Measurements from ENCODE around the gene TIGAR. TPM values are rescaled to one million over a fixed set of nuclear protein-coding genes. Genes with fewer than 3 reads are reported as not detected.

The TIGAR gene
- total and polyA plus RNA-seq, 9 donors: 3.1 to 10.4 (median 7.8) TPM

- Histone ChIP-seq H3K27me3 (ENCODE audit: control insufficient read depth, insufficient read depth, low read length) (no peaks in the 10 kb centered on the region), H3K9me3 (replicated peaks; ENCODE audit: control insufficient read depth, low read depth, low read length) (no peaks in the 10 kb centered on the region), H3K4me1 (ENCODE audit: control insufficient read depth, insufficient read depth, low read length) (peaks cover 3% of the 10 kb centered on the region), H3K27ac (ENCODE audit: low read length) (no peak overlapping the region), H3K4me3 (ENCODE audit: low read length) (no peak overlapping the region), H3K36me3 (ENCODE audit: control insufficient read depth, insufficient read depth, low read length) (no peaks in the 10 kb centered on the region)
- no peak for DNase-seq
- 94% methylated on average over 2 of the region's 2 CpGs for WGBS (ENCODE audit: insufficient coverage)
Measured at GRCh38 chr12:4327293-4327692, 6.3 kb downstream of the TIGAR start.

- no peak overlapping the region for H3K27ac ChIP-seq (ENCODE audit: low read length)
- WGBS (ENCODE audit: insufficient coverage): no CpG with 5 or more reads among the region's 3 CpGs
Measured at GRCh38 chr12:4330203-4330602, 9.2 kb downstream of the TIGAR start.

GRCh38 chr12:4331221-4331620, 10.2 kb downstream of the TIGAR start:
- H3K4me1 ChIP-seq (ENCODE audit: control insufficient read depth, insufficient read depth, low read length): no peaks in the 10 kb centered on the region
- H3K36me3 ChIP-seq (ENCODE audit: control insufficient read depth, insufficient read depth, low read length): no peaks in the 10 kb centered on the region
- no peak overlapping the region for H3K27ac ChIP-seq (ENCODE audit: low read length)
- H3K9me3 ChIP-seq (replicated peaks; ENCODE audit: control insufficient read depth, low read depth, low read length): no peaks in the 10 kb centered on the region
- H3K27me3 ChIP-seq (ENCODE audit: control insufficient read depth, insufficient read depth, low read length): no peaks in the 10 kb centered on the region
- WGBS (ENCODE audit: insufficient coverage): 83% methylated on average over 1 of the region's 1 CpG
- H3K4me3 ChIP-seq (ENCODE audit: low read length): no peak overlapping the region
- no peak for DNase-seq

More at GRCh38 chr12:4330203-4330602, 9.2 kb downstream of the TIGAR start:
- no peak for DNase-seq
- Histone ChIP-seq H3K4me1 (ENCODE audit: control insufficient read depth, insufficient read depth, low read length) (peaks cover 3% of the 10 kb centered on the region), H3K27me3 (ENCODE audit: control insufficient read depth, insufficient read depth, low read length) (no peaks in the 10 kb centered on the region), H3K36me3 (ENCODE audit: control insufficient read depth, insufficient read depth, low read length) (no peaks in the 10 kb centered on the region), H3K9me3 (replicated peaks; ENCODE audit: control insufficient read depth, low read depth, low read length) (no peaks in the 10 kb centered on the region), H3K4me3 (ENCODE audit: low read length) (no peak overlapping the region)

GRCh38 chr12:4331842-4332241, 10.8 kb downstream of the TIGAR start:
- DNase-seq: no peak
- H3K36me3 ChIP-seq (ENCODE audit: control insufficient read depth, insufficient read depth, low read length): no peaks in the 10 kb centered on the region

GRCh38 chr12:4346931-4347330, 25.9 kb downstream of the TIGAR start:
- H3K9me3 ChIP-seq (replicated peaks; ENCODE audit: control insufficient read depth, low read depth, low read length): no peaks in the 10 kb centered on the region
- no peaks in the 10 kb centered on the region for H3K27me3 ChIP-seq (ENCODE audit: control insufficient read depth, insufficient read depth, low read length)
- DNase-seq: no peak
- H3K4me1 ChIP-seq (ENCODE audit: control insufficient read depth, insufficient read depth, low read length): no peaks in the 10 kb centered on the region
- no peak overlapping the region for H3K27ac ChIP-seq (ENCODE audit: low read length)
- no peaks in the 10 kb centered on the region for H3K36me3 ChIP-seq (ENCODE audit: control insufficient read depth, insufficient read depth, low read length)
- H3K4me3 ChIP-seq (ENCODE audit: low read length): no peak overlapping the region

More at GRCh38 chr12:4331842-4332241, 10.8 kb downstream of the TIGAR start:
- H3K9me3 ChIP-seq (replicated peaks; ENCODE audit: control insufficient read depth, low read depth, low read length): no peaks in the 10 kb centered on the region
- no peak overlapping the region for H3K27ac ChIP-seq (ENCODE audit: low read length)
- no peaks in the 10 kb centered on the region for H3K4me1 ChIP-seq (ENCODE audit: control insufficient read depth, insufficient read depth, low read length)
- WGBS (ENCODE audit: insufficient coverage): 83% methylated on average over 1 of the region's 4 CpGs
- H3K27me3 ChIP-seq (ENCODE audit: control insufficient read depth, insufficient read depth, low read length): no peaks in the 10 kb centered on the region
- no peak overlapping the region for H3K4me3 ChIP-seq (ENCODE audit: low read length)

GRCh38 chr12:4353785-4354208, 32.8 kb downstream of the TIGAR start:
- H3K36me3 ChIP-seq (ENCODE audit: control insufficient read depth, insufficient read depth, low read length): peaks cover 3% of the 10 kb centered on the region
- H3K4me3 ChIP-seq (ENCODE audit: low read length): no peak overlapping the region
- H3K9me3 ChIP-seq (replicated peaks; ENCODE audit: control insufficient read depth, low read depth, low read length): no peaks in the 10 kb centered on the region
- H3K4me1 ChIP-seq (ENCODE audit: control insufficient read depth, insufficient read depth, low read length): no peaks in the 10 kb centered on the region
- H3K27me3 ChIP-seq (ENCODE audit: control insufficient read depth, insufficient read depth, low read length): no peaks in the 10 kb centered on the region
- peak; percentile 7 for DNase-seq
- no peak overlapping the region for H3K27ac ChIP-seq (ENCODE audit: low read length)
- 60% methylated on average over 2 of the region's 4 CpGs for WGBS (ENCODE audit: insufficient coverage)

- Histone ChIP-seq H3K9me3 (replicated peaks; ENCODE audit: control insufficient read depth, low read depth, low read length) (no peaks in the 10 kb centered on the region), H3K27ac (ENCODE audit: low read length) (no peak overlapping the region), H3K27me3 (ENCODE audit: control insufficient read depth, insufficient read depth, low read length) (no peaks in the 10 kb centered on the region), H3K4me3 (ENCODE audit: low read length) (no peak overlapping the region), H3K4me1 (ENCODE audit: control insufficient read depth, insufficient read depth, low read length) (no peaks in the 10 kb centered on the region), H3K36me3 (ENCODE audit: control insufficient read depth, insufficient read depth, low read length) (peaks cover 3% of the 10 kb centered on the region)
- 80% methylated on average over 2 of the region's 3 CpGs for WGBS (ENCODE audit: insufficient coverage)
- DNase-seq: no peak
Measured at GRCh38 chr12:4355156-4356040, 34.4 kb downstream of the TIGAR start.

GRCh38 chr12:4356041-4356327, 35.0 kb downstream of the TIGAR start:
- H3K27me3 ChIP-seq (ENCODE audit: control insufficient read depth, insufficient read depth, low read length): no peaks in the 10 kb centered on the region
- H3K27ac ChIP-seq (ENCODE audit: low read length): no peak overlapping the region

GRCh38 chr12:4366090-4366489, 45.1 kb downstream of the TIGAR start:
- Histone ChIP-seq H3K27me3 (ENCODE audit: control insufficient read depth, insufficient read depth, low read length) (peaks cover 3% of the 10 kb centered on the region), H3K4me1 (ENCODE audit: control insufficient read depth, insufficient read depth, low read length) (no peaks in the 10 kb centered on the region), H3K9me3 (replicated peaks; ENCODE audit: control insufficient read depth, low read depth, low read length) (no peaks in the 10 kb centered on the region), H3K4me3 (ENCODE audit: low read length) (no peak overlapping the region), H3K36me3 (ENCODE audit: control insufficient read depth, insufficient read depth, low read length) (no peaks in the 10 kb centered on the region), H3K27ac (ENCODE audit: low read length) (no peak overlapping the region)
- no CpG with 5 or more reads among the region's 2 CpGs for WGBS (ENCODE audit: insufficient coverage)
- DNase-seq: no peak

More at GRCh38 chr12:4356041-4356327, 35.0 kb downstream of the TIGAR start:
- H3K4me3 ChIP-seq (ENCODE audit: low read length): no peak overlapping the region
- peak; percentile 2 for DNase-seq
- H3K4me1 ChIP-seq (ENCODE audit: control insufficient read depth, insufficient read depth, low read length): no peaks in the 10 kb centered on the region
- no peaks in the 10 kb centered on the region for H3K9me3 ChIP-seq (replicated peaks; ENCODE audit: control insufficient read depth, low read depth, low read length)
- H3K36me3 ChIP-seq (ENCODE audit: control insufficient read depth, insufficient read depth, low read length): peaks cover 3% of the 10 kb centered on the region

GRCh38 chr12:4369548-4369947, 48.5 kb downstream of the TIGAR start:
- no peak for DNase-seq
- no peak overlapping the region for H3K27ac ChIP-seq (ENCODE audit: low read length)
- H3K36me3 ChIP-seq (ENCODE audit: control insufficient read depth, insufficient read depth, low read length): no peaks in the 10 kb centered on the region
- no peaks in the 10 kb centered on the region for H3K9me3 ChIP-seq (replicated peaks; ENCODE audit: control insufficient read depth, low read depth, low read length)
- H3K27me3 ChIP-seq (ENCODE audit: control insufficient read depth, insufficient read depth, low read length): peaks cover 5% of the 10 kb centered on the region
- H3K4me1 ChIP-seq (ENCODE audit: control insufficient read depth, insufficient read depth, low read length): no peaks in the 10 kb centered on the region
- no CpG with 5 or more reads among the region's 4 CpGs for WGBS (ENCODE audit: insufficient coverage)
- no peak overlapping the region for H3K4me3 ChIP-seq (ENCODE audit: low read length)

GRCh38 chr12:4370265-4370664, 49.3 kb downstream of the TIGAR start:
- no peak overlapping the region for H3K4me3 ChIP-seq (ENCODE audit: low read length)
- no peaks in the 10 kb centered on the region for H3K9me3 ChIP-seq (replicated peaks; ENCODE audit: control insufficient read depth, low read depth, low read length)
- H3K27ac ChIP-seq (ENCODE audit: low read length): no peak overlapping the region
- H3K4me1 ChIP-seq (ENCODE audit: control insufficient read depth, insufficient read depth, low read length): no peaks in the 10 kb centered on the region
- H3K36me3 ChIP-seq (ENCODE audit: control insufficient read depth, insufficient read depth, low read length): no peaks in the 10 kb centered on the region
- H3K27me3 ChIP-seq (ENCODE audit: control insufficient read depth, insufficient read depth, low read length): peaks cover 6% of the 10 kb centered on the region
- 93% methylated on average over 13 of the region's 31 CpGs for WGBS (ENCODE audit: insufficient coverage)
- no peak for DNase-seq

Measured in muscle of leg (tissue), 11 donors.